ENCODE results near the gene KLHL29.

Gene KLHL29

GRCh38 chr2:23557455-23557854 is 172.5 kb downstream of the KLHL29 start:
- DNase-seq, result no peak

GRCh38 chr2:23559561-23560239 is 174.7 kb downstream of the KLHL29 start:
- DNase-seq, result no peak

DNA sequence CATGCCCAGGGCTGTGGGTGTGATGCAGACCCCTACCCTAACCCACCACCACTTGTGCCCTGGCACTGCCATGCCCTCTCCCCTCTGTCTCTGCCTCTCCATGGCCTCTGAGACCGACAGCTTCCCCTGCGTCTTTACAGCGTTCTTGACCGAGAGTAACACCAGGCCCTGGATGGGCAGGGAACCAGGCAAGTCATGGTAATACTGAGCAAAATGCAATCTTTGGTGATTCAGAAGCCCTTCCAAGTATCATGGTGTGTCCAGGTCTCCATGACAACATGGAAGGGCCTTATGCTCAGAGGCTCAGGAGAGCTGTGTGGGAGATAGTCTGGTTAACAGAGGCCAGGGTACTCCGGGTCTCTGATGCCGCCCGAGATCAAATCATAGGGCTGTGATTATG is 176.1 kb downstream of the KLHL29 start:
- DNase-seq, result no peak

DNA sequence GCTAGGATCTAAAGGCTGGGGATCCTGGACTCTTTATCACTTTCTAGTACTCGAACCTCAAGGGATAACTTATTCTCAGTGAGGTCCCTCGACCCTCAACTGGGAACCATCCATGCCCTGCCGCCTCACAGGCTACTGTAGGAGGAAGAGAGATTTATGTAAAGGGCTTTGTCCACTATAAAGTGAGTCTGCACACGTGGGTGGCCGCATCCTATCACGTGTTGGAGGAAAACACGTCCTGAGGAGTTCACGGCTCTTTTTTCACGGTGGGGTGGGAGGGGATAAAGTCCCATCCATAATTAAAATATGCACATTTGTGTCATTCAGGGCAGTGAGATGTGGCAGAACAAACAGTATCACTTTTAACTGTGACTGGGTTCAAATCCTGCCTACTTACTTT is 176.6 kb downstream of the KLHL29 start:
- no peak for DNase-seq

DNA sequence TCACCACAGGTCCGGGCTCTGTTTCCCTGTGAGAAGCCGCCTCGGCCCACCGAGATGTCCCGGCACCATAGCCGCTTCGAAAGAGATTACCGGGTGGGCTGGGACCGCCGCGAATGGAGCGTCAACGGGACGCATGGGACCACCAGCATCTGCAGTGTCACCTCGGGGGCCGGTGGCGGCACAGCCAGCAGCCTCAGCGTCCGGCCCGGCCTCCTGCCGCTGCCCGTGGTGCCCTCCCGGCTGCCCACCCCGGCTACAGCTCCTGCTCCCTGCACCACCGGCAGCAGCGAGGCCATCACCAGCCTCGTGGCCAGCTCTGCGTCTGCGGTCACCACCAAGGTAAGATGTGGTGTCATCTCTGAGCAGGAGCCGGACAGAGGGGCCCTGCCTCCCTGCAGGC is 177.2 kb downstream of the KLHL29 start:
- no peak for DNase-seq

- no peak for DNase-seq
Measured at GRCh38 chr2:23563151-23563550, 178.2 kb downstream of the KLHL29 start.

DNA sequence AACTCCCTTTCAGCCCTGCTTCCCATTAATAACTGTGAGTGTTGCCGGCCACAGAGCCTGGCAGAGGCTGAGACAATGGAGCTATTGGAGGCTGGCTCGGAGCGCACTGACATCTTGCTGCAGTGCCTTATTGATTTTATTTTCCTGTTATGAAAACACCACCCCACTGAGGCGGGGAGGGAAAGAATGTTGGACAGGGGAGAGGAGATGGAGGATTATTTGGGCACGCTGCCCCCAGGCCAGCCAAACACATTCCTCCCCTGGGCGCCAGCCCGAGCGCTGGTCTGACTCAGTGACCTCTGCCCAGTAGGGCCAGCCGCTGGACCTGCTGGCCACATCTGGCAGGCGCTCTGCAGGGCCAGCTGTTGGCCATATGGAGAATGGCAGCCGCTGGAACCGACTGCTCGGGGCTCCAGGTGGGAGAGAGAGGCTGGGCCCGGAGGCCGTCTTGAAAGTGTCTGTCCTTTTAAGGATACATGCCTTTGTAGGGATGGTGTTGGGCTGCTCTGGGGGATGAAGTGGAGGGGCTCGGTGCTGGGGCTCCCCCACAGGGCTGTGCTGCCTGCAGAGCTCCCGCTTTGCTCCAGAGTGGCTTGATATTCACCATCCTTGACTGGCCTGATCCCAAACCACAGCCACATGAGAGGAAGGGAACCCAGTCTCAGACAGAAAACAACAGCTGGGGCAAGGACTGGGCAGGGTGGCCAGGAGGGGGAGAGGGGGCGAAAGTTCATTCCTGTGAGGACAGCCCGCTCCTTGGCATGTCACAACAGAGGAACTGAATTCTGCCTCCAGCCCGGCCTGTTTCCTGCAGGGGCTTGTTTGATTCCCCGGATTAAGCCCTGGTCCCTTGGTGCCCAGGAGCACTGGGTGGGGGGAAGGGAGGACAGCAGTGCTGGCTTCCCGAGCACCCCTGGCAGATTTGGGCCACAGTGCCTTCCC is 179.0 kb downstream of the KLHL29 start:
- DNase-seq, result no peak

- no peak for DNase-seq
Measured at GRCh38 chr2:23564615-23564960, 179.6 kb downstream of the KLHL29 start.

GRCh38 chr2:23565374-23565773 is 180.4 kb downstream of the KLHL29 start:
- no peak for DNase-seq

GRCh38 chr2:23565814-23566213 is 180.8 kb downstream of the KLHL29 start:
- DNase-seq, result no peak

DNA sequence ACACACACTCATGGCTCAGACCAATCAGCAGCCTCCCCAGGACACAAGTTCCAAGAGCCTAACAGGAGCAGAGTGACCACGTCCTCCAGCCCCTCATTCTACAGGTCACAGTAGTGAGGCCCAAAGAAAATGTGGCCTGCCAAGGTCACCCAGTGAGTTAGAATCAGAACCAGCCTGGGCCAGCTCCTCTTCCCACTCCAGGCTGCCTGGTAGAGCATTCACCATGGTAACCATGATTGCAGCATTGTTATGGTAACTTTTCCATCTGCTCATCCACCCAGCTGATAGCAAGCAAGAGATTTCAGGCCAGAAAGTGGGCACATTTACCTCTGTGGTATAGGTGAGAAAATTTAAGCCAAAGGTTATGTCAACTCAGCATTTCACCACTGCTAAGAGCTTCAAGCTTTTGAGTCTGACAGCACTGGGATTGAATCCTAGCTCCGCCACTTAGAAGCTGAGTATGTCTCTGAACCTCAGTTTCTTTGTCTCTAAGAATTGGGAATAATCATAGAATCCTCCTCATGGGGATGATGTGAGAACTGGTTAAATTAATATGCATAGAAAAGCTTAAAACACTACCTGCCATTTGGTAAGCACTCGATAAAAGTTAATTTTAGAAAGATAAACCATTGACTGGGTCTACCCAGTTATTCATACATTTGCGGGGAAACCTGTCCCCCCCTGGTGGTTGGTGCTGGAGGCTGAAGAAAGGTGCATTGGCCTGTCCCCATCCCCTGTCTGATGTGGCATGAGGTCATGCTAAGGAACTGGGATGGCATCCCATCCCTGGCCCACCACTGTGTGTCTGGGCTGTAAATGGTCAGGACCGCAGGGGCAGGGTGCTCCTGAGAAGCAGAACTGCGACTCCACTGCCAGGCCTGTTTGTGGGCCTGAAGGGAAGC is 181.5 kb downstream of the KLHL29 start:
- no peak for DNase-seq

DNA sequence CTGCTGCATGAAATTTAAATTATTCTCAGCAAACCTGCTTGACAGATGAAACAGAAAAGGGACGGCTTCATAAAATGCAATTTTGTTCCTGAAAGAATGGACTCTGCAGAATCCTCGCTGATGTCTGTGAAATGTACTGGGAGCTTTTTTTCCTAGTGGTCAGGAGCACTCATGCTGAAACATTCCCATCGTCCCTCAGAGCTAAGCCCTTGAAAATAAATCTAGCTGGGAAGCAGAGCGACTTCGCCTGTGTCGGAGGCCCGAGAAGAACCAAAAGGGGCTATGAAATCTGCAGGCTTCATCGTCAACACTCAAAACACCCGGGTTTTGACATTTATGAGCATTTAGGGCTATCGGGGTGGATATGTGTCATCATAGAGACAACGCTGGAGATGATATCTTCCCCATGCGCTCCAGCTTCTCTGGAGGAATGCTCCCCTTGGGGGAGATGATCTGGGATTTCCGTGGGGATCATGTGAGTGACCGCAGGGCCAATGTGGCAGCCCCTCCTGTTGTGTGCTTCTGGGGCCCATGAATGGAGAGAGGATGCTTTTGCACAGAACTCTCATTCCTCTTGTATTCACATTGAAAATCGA is 182.3 kb downstream of the KLHL29 start:
- DNase-seq, result no peak

DNA sequence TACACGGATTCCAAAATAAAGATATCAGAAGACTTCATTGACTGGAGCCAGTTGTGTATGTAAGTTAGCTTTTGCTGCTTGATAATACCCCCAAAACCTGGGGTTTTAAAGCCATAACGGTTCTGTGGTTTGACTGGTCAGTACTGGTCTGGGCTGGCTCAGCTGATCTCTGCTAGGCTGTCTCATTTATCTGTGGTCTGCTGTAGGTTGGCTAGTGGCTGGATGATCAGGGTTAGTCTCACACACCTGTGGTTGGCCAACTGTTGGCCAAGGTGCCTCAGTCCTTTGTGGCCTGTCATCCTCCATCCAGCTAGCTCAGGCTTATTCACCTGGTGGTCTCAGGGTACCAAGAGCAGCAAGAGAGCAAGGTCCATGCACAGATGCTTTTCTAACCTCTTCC is 183.2 kb downstream of the KLHL29 start:
- no peak for DNase-seq

GRCh38 chr2:23568626-23569190 is 183.7 kb downstream of the KLHL29 start:
- DNase-seq, result no peak

GRCh38 chr2:23569761-23570365 is 184.9 kb downstream of the KLHL29 start:
- no peak for DNase-seq

DNA sequence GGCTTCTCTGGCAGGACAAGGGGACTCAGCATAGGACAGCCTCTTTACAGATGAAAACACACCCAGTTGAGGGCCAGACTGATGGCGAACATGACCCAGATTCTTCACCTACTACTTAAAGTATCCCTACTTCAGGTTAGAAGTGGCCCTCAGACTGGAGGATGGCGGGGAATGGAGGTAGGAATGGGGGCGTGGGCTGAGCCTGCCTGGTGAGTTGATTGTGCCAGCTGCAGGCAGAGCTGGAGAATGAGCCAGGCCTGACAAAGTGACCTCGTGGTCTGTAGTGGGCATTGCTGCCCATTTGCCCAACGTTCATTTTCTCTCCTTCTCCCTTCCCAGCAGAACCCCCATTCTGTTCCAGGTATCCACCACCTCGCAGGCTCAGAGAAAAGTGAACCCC is 186.1 kb downstream of the KLHL29 start:
- no peak for DNase-seq

- DNase-seq, result no peak
Measured at GRCh38 chr2:23571527-23572282, 186.7 kb downstream of the KLHL29 start.

- DNase-seq, result no peak
Measured at GRCh38 chr2:23574919-23575654, 190.1 kb downstream of the KLHL29 start.

DNA sequence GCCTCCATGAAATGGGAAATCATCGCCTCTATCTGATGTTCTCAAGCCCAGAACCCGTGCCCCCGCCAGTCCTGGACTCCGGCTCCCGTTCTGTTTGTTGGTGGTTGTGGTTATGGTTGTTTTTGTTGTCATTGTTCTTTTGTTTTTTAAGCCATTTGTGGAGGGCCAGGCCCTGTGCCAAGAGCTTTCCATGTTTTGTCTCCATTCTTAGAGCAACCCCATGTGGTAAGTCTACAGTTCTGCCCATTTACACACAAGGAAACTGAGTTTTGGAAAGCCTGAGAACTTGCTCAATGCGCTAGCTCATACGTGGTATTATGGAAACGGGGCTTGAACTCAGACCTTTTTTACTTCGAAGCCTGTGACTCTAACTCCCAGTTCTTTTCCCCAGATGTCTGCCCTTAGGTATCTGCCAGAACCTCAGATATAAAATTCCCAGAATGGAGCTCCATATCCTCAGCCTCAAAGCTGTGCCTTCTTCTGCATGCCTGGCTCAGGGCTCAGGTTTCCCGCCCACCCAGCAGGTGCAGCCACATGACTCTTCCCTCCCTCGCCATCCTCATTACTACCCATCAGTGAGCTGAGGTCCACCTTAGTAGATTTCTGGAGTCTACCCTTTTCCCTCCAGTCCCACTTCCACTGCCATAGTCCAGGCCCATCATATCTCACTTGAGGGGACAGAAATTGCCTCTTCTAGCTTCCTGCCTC is 194.1 kb downstream of the KLHL29 start:
- DNase-seq, result no peak

GRCh38 chr2:23579674-23580073 is 194.7 kb downstream of the KLHL29 start:
- no peak for DNase-seq
